Upper lobe of right lung (tissue), 1 donor: ENCODE measurements around the gene ZNF692. TPM values are rescaled to one million over a fixed set of nuclear protein-coding genes. Genes with fewer than 3 reads are reported as not detected.
"Not testable (repeated sequence)": the region's sequence is repeated elsewhere in the genome, so short reads cannot be mapped to it uniquely, and the experiment has no call there.

Source experiments
- ATAC-seq: fragments of 200-7000 bp; cut with Tn5 transposase; one replicate; pipeline ENCODE4 v1.9.1; 2020; ENCODE audit warnings: mild to moderate bottlenecking, moderate library complexity
- DNase-seq: peaks from one replicate; pipeline ENCODE4 v3.0.0-alpha.2; 2020
- H3K27ac ChIP-seq: fragments of 200-600 bp; one replicate; pipeline ENCODE4 v1.8.0; 2022
- H3K27me3 ChIP-seq: fragments of 200-600 bp; one replicate; pipeline ENCODE4 v1.8.0; 2022; ENCODE audit warnings: mild to moderate bottlenecking
- H3K36me3 ChIP-seq: fragments of 200-600 bp; one replicate; pipeline ENCODE4 v1.8.0; 2022
- H3K4me1 ChIP-seq: fragments of 200-600 bp; one replicate; pipeline ENCODE4 v1.8.0; 2022
- H3K4me3 ChIP-seq: fragments of 200-600 bp; one replicate; pipeline ENCODE4 v1.8.0; 2022; ENCODE audit warnings: mild to moderate bottlenecking
- H3K9me3 ChIP-seq: fragments of 200-600 bp; one replicate; pipeline ENCODE4 v1.8.0; 2022
- CTCF ChIP-seq: fragments of 200-600 bp; IDR thresholded peaks from one replicate; pipeline ENCODE4 v1.8.0; 2022; ENCODE audit warnings: antibody characterized with exemption
- intact Hi-C: fragments of 100-400 bp; cut with DNase I; formaldehyde crosslinking; loops from one replicate; pipeline ENCODE4 v1.11.0; 2022
- total RNA-seq: library from RNA; stranded (reverse); fragmentation: NEBNext Ultra II Directional; extraction: Animal tissue kit (Norgen Biotek cat#: 25700); gene quantifications from one replicate; pipeline ENCODE4 v1.2.1, GENCODE V29; 2021
- donor health status: DM: no; HTN: yes; CAD: no; lungs with severe emphysema.

ZNF692 gene
- total RNA-seq, 1 donor from 2014 or later: 38.1 TPM

- Histone ChIP-seq H3K4me3 (no peak overlapping the region), H3K27me3 (no peaks in the 10 kb centered on the region), H3K27ac (no peak overlapping the region), H3K36me3 (no peaks in the 10 kb centered on the region), H3K9me3 (no peaks in the 10 kb centered on the region), H3K4me1 (no peaks in the 10 kb centered on the region)
- intact Hi-C loops: no loop called here
- TF ChIP-seq CTCF: no peak
- ATAC-seq: no peak
- no peak for DNase-seq
Observed at GRCh38 chr1:248892590-248892989, 33.7 kb upstream of the ZNF692 start.

- DNase-seq: no peak
- TF ChIP-seq CTCF: no peak
- Histone ChIP-seq H3K27ac (no peak overlapping the region), H3K9me3 (no peaks in the 10 kb centered on the region), H3K4me3 (no peak overlapping the region), H3K27me3 (no peaks in the 10 kb centered on the region), H3K36me3 (no peaks in the 10 kb centered on the region), H3K4me1 (no peaks in the 10 kb centered on the region)
- ATAC-seq: no peak
- intact Hi-C loops: no loop called here
Observed at GRCh38 chr1:248891758-248892157, 32.9 kb upstream of the ZNF692 start.

GRCh38 chr1:248890549-248891498 is 31.9 kb upstream of the ZNF692 start:
- Histone ChIP-seq H3K27ac (no peak overlapping the region), H3K27me3 (no peaks in the 10 kb centered on the region), H3K9me3 (no peaks in the 10 kb centered on the region), H3K4me3 (no peak overlapping the region), H3K36me3 (no peaks in the 10 kb centered on the region), H3K4me1 (no peaks in the 10 kb centered on the region)
- no peak for TF ChIP-seq CTCF
- intact Hi-C loops: no loop called here
- DNase-seq (no peak), ATAC-seq (peak; percentile 43)

GRCh38 chr1:248889914-248890243 is 31.0 kb upstream of the ZNF692 start:
- H3K4me3 ChIP-seq, H3K27me3 ChIP-seq, H3K9me3 ChIP-seq, ATAC-seq, H3K27ac ChIP-seq, DNase-seq, H3K36me3 ChIP-seq, H3K4me1 ChIP-seq, intact Hi-C loops: not testable (repeated sequence)

GRCh38 chr1:248886237-248886895 is 27.5 kb upstream of the ZNF692 start:
- Histone ChIP-seq H3K4me3 (no peak overlapping the region), H3K4me1 (no peaks in the 10 kb centered on the region), H3K9me3 (no peaks in the 10 kb centered on the region), H3K27ac (no peak overlapping the region), H3K36me3 (no peaks in the 10 kb centered on the region), H3K27me3 (no peaks in the 10 kb centered on the region)
- ATAC-seq: no peak
- intact Hi-C loops: no loop called here
- no peak for TF ChIP-seq CTCF
- no peak for DNase-seq

GRCh38 chr1:248885646-248886045 is 26.8 kb upstream of the ZNF692 start:
- H3K27me3 ChIP-seq: no peaks in the 10 kb centered on the region
- H3K4me1 ChIP-seq: no peaks in the 10 kb centered on the region
- TF ChIP-seq CTCF: no peak
- intact Hi-C loops: no loop called here
- no peaks in the 10 kb centered on the region for H3K36me3 ChIP-seq
- H3K9me3 ChIP-seq: no peaks in the 10 kb centered on the region
- DNase-seq: no peak
- H3K27ac ChIP-seq: no peak overlapping the region
- ATAC-seq: no peak
- H3K4me3 ChIP-seq: no peak overlapping the region
